ENCODE data around the gene RAB4B.
"Not testable (repeated sequence)": the region's sequence is repeated elsewhere in the genome, so short reads cannot be mapped to it uniquely, and the experiment has no call there.

The RAB4B gene

GRCh38 chr19:40780582-40780981 lies 2.5 kb downstream of the RAB4B start:
- DNase-seq (ENCODE audit: low read depth in 2 of 2) = no peak

GRCh38 chr19:40781140-40781539 lies 3.1 kb downstream of the RAB4B start:
- DNase-seq (ENCODE audit: low read depth in 2 of 2) = no peak

GRCh38 chr19:40783711-40784110 lies 5.7 kb downstream of the RAB4B start:
- DNase-seq (ENCODE audit: low read depth in 2 of 2) = no peak

- not testable (repeated sequence) for DNase-seq (ENCODE audit: low read depth in 2 of 2)
Measured at GRCh38 chr19:40784146-40784545, 6.1 kb downstream of the RAB4B start.

GRCh38 chr19:40785526-40785925 lies 7.5 kb downstream of the RAB4B start:
- DNase-seq (ENCODE audit: low read depth in 2 of 2) = no peak

- DNase-seq (ENCODE audit: low read depth in 2 of 2) = no peak
Measured at GRCh38 chr19:40786060-40787037, 8.3 kb downstream of the RAB4B start.

GRCh38 chr19:40791349-40791748 lies 13.3 kb downstream of the RAB4B start:
- no peak for DNase-seq (ENCODE audit: low read depth in 2 of 2)

- DNase-seq (ENCODE audit: low read depth in 2 of 2) = no peak
Measured at GRCh38 chr19:40791996-40792395, 13.9 kb downstream of the RAB4B start.

- DNase-seq (ENCODE audit: low read depth in 2 of 2) = no peak
Measured at GRCh38 chr19:40797166-40797962, 19.3 kb downstream of the RAB4B start.

- no peak for DNase-seq (ENCODE audit: low read depth in 2 of 2)
Measured at GRCh38 chr19:40797963-40798682, 20.1 kb downstream of the RAB4B start.

GRCh38 chr19:40798683-40799557 lies 20.9 kb downstream of the RAB4B start, which contains the start of gene EGLN2:
EGLN2 (plus strand) TSS chr19:40799191; CDS start chr19:40800573, 1,382 bp downstream.
- DNase-seq (ENCODE audit: low read depth in 2 of 2) = peak; percentile 100

- DNase-seq (ENCODE audit: low read depth in 2 of 2) = no peak
Measured at GRCh38 chr19:40799558-40800338, 21.7 kb downstream of the RAB4B start.

- DNase-seq (ENCODE audit: low read depth in 2 of 2) = no peak
Measured at GRCh38 chr19:40800339-40800996, 22.4 kb downstream of the RAB4B start.

GRCh38 chr19:40800997-40801377 lies 22.9 kb downstream of the RAB4B start:
- DNase-seq (ENCODE audit: low read depth in 2 of 2) = no peak

GRCh38 chr19:40801426-40802299 lies 23.6 kb downstream of the RAB4B start:
- no peak for DNase-seq (ENCODE audit: low read depth in 2 of 2)

GRCh38 chr19:40802300-40803169 lies 24.5 kb downstream of the RAB4B start:
- no peak for DNase-seq (ENCODE audit: low read depth in 2 of 2)

GRCh38 chr19:40803170-40803856 lies 25.3 kb downstream of the RAB4B start:
- no peak for DNase-seq (ENCODE audit: low read depth in 2 of 2)
